Measurements from ENCODE around the gene NHERF1.

- TF ChIP-seq CTCF (IDR thresholded peaks at IDR 0.05) (no peak), POLR2A (IDR thresholded peaks at IDR 0.05) (no peak)
Measured at GRCh38 chr17:74750327-74751069, 2.1 kb downstream of the NHERF1 start.

All from breast epithelium (tissue), 3 donors.